ENCODE results near the gene FGF18. TPM values are rescaled to one million over a fixed set of nuclear protein-coding genes. Genes with fewer than 3 reads are reported as not detected.

Gene FGF18
- total RNA-seq, 1 donor from 2014 or later = 0.06 TPM

DNA sequence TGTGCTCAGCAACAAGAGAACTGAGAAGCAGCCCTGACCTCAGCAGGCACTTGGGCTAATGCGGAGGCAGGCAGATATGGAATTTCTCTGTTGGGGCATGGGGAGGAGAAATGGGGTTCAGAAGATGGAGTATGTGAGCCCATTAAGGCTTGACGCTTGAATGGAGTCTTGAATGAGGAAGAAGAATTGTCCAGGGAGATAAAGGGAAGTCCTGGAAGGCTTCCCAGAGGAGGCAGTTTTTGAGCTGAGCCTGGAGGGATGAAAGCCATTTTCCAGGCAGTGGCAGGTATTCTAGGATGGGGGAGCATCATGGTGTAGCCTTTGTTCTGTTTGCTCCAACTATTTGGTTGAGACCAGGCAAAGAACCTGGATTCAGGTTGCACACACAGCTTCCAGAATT, 34.5 kb downstream of the FGF18 start:
- Histone ChIP-seq H3K9ac (no peak overlapping the region), H3F3A (ENCODE audit: low read depth) (peaks cover 15% of the 10 kb centered on the region), H3K4me2 (no peak overlapping the region), H3K4me1 (peaks cover 12% of the 10 kb centered on the region), H2AFZ (replicated peaks) (no peak overlapping the region), H3K79me2 (ENCODE audit: low read depth) (no peaks in the 10 kb centered on the region), H3K4me3 (no peak overlapping the region), H3K27ac (no peak overlapping the region), H4K20me1 (ENCODE audit: low read depth) (no peaks in the 10 kb centered on the region), H3K27me3 (peaks cover 29% of the 10 kb centered on the region), H3K9me3 (ENCODE audit: low read depth) (no peaks in the 10 kb centered on the region), H3K36me3 (no peaks in the 10 kb centered on the region)
- Mint-ChIP-seq H3K27me3 (ENCODE audit: insufficient read depth, low read depth) (peaks cover 16% of the 10 kb centered on the region), H3K27ac (no peak overlapping the region), H3K9me3 (no peaks in the 10 kb centered on the region), H3K4me1 (peaks cover 49% of the 10 kb centered on the region), H3K36me3 (peaks cover 8% of the 10 kb centered on the region), H3K4me3 (no peak overlapping the region)
- no peak for TF ChIP-seq EZH2phosphoT487 (IDR thresholded peaks at IDR 0.05)
- TF ChIP-seq, protein P1, sequence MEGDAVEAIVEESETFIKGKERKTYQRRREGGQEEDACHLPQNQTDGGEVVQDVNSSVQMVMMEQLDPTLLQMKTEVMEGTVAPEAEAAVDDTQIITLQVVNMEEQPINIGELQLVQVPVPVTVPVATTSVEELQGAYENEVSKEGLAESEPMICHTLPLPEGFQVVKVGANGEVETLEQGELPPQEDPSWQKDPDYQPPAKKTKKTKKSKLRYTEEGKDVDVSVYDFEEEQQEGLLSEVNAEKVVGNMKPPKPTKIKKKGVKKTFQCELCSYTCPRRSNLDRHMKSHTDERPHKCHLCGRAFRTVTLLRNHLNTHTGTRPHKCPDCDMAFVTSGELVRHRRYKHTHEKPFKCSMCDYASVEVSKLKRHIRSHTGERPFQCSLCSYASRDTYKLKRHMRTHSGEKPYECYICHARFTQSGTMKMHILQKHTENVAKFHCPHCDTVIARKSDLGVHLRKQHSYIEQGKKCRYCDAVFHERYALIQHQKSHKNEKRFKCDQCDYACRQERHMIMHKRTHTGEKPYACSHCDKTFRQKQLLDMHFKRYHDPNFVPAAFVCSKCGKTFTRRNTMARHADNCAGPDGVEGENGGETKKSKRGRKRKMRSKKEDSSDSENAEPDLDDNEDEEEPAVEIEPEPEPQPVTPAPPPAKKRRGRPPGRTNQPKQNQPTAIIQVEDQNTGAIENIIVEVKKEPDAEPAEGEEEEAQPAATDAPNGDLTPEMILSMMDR (IDR thresholded peaks at IDR 0.05) = no peak
- no peak for TF ChIP-seq EZH2 (IDR thresholded peaks at IDR 0.05)
- DNase-seq (ENCODE audit: low spot score) = no peak

- H3K27ac ChIP-seq = no peak overlapping the region
These were observed 35.1 kb downstream of the FGF18 start for GRCh38 chr5:171454549-171454948.

DNA sequence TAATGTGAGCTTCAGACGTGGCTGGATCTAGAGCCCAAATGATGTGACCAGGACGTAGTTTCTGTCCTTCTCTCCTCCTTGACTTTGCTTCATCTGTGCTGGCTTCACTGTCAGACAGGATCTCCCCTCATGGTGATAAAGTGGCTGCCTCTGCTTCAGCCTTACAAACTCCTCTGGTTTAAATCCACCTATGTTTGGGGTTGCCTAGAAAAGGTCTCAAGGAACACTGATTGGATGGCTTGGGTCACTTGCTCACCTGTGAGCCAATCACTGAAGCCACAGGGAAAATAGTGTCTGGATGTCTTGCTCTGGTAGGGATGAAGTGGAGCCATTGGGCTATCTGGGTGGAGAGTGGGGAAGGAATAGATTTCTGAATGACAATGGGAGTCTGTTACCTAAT, 36.1 kb downstream of the FGF18 start:
- no peak overlapping the region for H3K27ac Mint-ChIP-seq
- H3K4me1 ChIP-seq = peaks cover 5% of the 10 kb centered on the region
- peaks cover 16% of the 10 kb centered on the region for H3K27me3 ChIP-seq
- H3K4me2 ChIP-seq = no peak overlapping the region
- no peak overlapping the region for H3K9ac ChIP-seq
- H3K27ac ChIP-seq = no peak overlapping the region
- no peaks in the 10 kb centered on the region for H3K9me3 Mint-ChIP-seq
- no peak for DNase-seq (ENCODE audit: low spot score)
- TF ChIP-seq EZH2 (IDR thresholded peaks at IDR 0.05) (no peak), EZH2phosphoT487 (IDR thresholded peaks at IDR 0.05) (no peak)
- TF ChIP-seq, protein P1 (IDR thresholded peaks at IDR 0.05) = no peak
- no peaks in the 10 kb centered on the region for H3K36me3 ChIP-seq
- H3K9me3 ChIP-seq (ENCODE audit: low read depth) = no peaks in the 10 kb centered on the region
- H3K4me3 Mint-ChIP-seq = no peak overlapping the region
- peaks cover 8% of the 10 kb centered on the region for H3K36me3 Mint-ChIP-seq
- no peaks in the 10 kb centered on the region for H3K79me2 ChIP-seq (ENCODE audit: low read depth)
- peaks cover 9% of the 10 kb centered on the region for H3F3A ChIP-seq (ENCODE audit: low read depth)
- H3K4me3 ChIP-seq = no peak overlapping the region
- peaks cover 35% of the 10 kb centered on the region for H3K4me1 Mint-ChIP-seq
- no peaks in the 10 kb centered on the region for H4K20me1 ChIP-seq (ENCODE audit: low read depth)
- H2AFZ ChIP-seq (replicated peaks) = no peak overlapping the region
- H3K27me3 Mint-ChIP-seq (ENCODE audit: insufficient read depth, low read depth) = peaks cover 15% of the 10 kb centered on the region

More at GRCh38 chr5:171454549-171454948, 35.1 kb downstream of the FGF18 start:
- Mint-ChIP-seq H3K27me3 (ENCODE audit: insufficient read depth, low read depth) (peaks cover 15% of the 10 kb centered on the region), H3K9me3 (no peaks in the 10 kb centered on the region), H3K36me3 (peaks cover 8% of the 10 kb centered on the region), H3K27ac (peak overlapping the region; percentile 22), H3K4me3 (no peak overlapping the region), H3K4me1 (peaks cover 44% of the 10 kb centered on the region)
- peaks cover 24% of the 10 kb centered on the region for H3K27me3 ChIP-seq
- peaks cover 15% of the 10 kb centered on the region for H3F3A ChIP-seq (ENCODE audit: low read depth)
- TF ChIP-seq, protein P1 (IDR thresholded peaks at IDR 0.05) = no peak
- TF ChIP-seq EZH2phosphoT487 (IDR thresholded peaks at IDR 0.05) = no peak
- no peak for TF ChIP-seq EZH2 (IDR thresholded peaks at IDR 0.05)
- H3K36me3 ChIP-seq = no peaks in the 10 kb centered on the region
- no peak overlapping the region for H3K9ac ChIP-seq
- no peak overlapping the region for H3K4me3 ChIP-seq
- H3K4me2 ChIP-seq = no peak overlapping the region
- H3K79me2 ChIP-seq (ENCODE audit: low read depth) = no peaks in the 10 kb centered on the region
- DNase-seq (ENCODE audit: low spot score) = no peak
- peaks cover 12% of the 10 kb centered on the region for H3K4me1 ChIP-seq
- H3K9me3 ChIP-seq (ENCODE audit: low read depth) = no peaks in the 10 kb centered on the region
- H2AFZ ChIP-seq (replicated peaks) = no peak overlapping the region
- H4K20me1 ChIP-seq (ENCODE audit: low read depth) = no peaks in the 10 kb centered on the region

Data from neural progenitor cell (in vitro differentiated cells).